Testis (tissue), 2 donors: ENCODE data around the gene FARS2.

Experiments used
- CTCF ChIP-seq, 3 experiments: fragments of 450-650 bp in 2 of 3; fragments of 200-600 bp in 1 of 3; sonication (generic) in 1 of 3; IDR thresholded peaks; one replicate each; pipeline ENCODE4 v1.5.1; 2016 to 2019; ENCODE audit warnings: antibody characterized with exemption in 3 of 3, mild to moderate bottlenecking in 2 of 3, moderate library complexity in 1 of 3
- POLR2A ChIP-seq: fragments of 450-650 bp; IDR thresholded peaks from one replicate; pipeline ENCODE4 v1.6.1; 2017; ENCODE audit warnings: antibody characterized with exemption, mild to moderate bottlenecking, moderate library complexity

DNA sequence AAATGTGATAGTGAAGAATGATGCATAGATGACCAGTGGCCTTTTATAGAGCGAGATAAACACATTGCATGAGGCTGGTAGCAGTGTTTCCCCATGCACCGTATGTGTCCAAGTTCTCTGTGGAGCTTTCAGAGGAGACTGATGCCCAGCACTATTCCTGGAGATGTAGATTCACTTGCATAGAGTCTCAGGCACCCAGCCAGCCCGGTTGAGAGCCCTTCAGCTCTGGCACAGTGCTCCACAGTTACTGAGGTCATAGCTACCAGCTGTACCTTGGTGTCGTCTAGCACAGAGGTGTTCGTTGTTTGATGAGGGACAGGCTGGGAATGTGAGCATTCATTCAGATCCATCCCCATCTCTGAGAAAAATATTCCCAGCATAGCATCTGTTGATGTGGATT lies 328.9 kb downstream of the FARS2 start:
- TF ChIP-seq CTCF (IDR thresholded peaks at IDR 0.05) (no peak), POLR2A (no peak)
